ENCODE measurements around the gene BTF3.
"Not testable (repeated sequence)": the region's sequence is repeated elsewhere in the genome, so short reads cannot be mapped to it uniquely, and the experiment has no call there.

BTF3 gene

GRCh38 chr5:73486119-73486899 is 11.9 kb upstream of the BTF3 start:
- DNase-seq = no peak

DNA sequence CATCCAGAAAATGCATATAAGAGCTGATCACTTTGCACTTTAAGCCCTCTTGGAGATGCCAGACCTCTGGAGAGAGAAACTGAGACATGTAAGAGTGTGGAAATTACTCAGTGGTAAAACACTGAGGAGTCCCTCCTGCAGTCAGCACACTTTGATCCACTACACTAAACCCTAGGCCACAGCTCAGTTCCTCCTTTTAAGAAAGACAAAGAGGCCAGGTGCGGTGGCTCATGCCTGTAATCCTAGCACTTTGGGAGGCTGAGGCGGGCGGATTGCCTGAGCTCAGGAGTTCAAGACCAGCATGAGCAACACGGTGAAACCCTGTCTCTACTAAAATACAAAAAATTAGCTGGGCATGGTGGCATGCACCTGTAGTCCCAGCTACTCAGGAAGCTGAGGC is 11.0 kb upstream of the BTF3 start:
- not testable (repeated sequence) for DNase-seq

- no peak for DNase-seq
Measured at GRCh38 chr5:73487815-73488214, 10.4 kb upstream of the BTF3 start.

GRCh38 chr5:73488806-73489205 is 9.4 kb upstream of the BTF3 start:
- DNase-seq = no peak

- no peak for DNase-seq
Measured at GRCh38 chr5:73490088-73490487, 8.2 kb upstream of the BTF3 start.

DNA sequence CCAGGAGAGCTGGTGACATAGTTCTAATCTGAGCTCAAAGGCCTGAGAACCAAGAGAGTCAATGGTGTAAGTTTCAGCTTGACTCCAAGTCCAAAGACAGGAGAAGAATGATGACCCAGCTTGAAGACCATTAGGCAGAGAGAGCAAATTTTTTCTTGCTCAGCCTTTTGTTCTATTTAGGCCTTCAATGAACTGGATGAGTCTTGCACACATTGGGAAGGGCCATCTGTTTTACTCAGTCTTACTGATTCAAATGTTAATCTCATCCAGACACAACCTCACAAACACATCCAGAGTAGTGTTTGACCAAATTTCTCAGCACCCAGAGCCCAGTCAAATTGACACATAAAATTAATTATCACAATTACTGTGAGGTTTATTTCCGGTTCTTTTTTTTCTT is 7.1 kb upstream of the BTF3 start:
- no peak for DNase-seq

DNA sequence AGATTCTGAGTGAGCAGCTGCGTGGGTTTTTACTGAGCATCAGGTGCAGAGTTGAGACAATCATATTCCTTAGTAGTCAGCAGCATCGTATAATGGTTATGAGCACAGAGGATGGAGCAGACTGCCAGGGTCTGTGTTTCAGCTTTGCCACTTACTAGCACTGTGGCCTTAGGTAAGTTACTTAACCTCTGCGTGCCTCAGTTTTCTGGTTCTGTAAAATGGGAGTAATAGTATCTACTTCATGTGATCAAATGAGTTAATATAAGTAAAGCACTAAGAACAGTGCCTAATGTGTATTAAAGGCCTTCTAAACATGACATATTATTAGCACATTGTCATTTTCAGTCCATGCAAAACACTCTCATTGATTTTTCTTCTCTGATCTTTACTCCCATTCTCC is 4.8 kb upstream of the BTF3 start:
- no peak for DNase-seq

GRCh38 chr5:73494721-73495120 is 3.5 kb upstream of the BTF3 start:
- DNase-seq = no peak

DNA sequence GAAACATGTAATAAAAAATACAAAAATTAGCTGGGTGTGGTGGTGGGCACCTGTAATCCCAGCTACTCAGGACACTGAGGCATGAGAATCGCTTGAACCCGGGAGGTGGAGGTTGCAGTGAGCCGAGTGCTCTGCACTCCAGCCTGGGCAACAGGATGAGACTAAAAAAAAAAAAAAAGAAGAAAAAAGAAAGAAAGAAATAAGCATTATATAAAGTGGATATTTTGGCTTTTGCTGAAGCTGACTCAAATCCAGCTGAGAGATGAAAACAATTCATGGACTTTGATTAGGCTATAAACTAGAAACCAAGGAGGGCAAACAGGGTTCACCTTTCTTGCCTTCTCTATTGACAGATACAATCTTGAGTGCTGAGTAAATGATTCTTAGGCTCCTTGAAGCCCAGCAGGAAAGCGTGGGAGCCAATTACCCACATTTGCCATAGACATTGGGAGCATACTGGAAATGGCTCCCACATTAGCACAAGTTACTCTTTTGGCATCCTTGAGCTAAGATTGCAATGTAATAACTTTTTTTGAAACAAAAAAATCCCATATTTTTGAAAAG is 2.4 kb upstream of the BTF3 start:
- no peak for DNase-seq

- DNase-seq = no peak
Measured at GRCh38 chr5:73496984-73497457, 1.2 kb upstream of the BTF3 start.

GRCh38 chr5:73497497-73498056 is 665 bp upstream of the BTF3 start:
- DNase-seq = no peak

DNA sequence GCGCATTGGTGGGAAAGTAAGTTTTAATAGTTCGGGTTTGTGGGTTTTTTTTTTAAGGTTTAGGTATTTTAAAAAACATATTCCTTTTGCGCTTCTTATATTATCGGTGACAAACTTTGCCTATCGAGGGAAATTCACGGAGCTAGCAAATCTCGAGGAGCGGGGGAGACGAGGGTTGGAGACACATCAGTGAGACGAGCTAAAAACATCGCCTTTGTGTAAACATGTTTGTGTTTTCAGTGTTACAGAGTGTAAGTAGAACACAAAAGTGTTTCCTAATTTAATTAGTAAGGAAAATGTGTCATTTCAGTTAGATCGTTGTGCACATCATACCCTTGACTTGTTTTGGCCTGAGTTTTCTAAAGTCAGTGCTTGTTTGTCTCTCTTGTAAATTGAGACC is 945 bp downstream of the BTF3 start:
- DNase-seq = peak in 1 of 2 donors; percentile 7

DNA sequence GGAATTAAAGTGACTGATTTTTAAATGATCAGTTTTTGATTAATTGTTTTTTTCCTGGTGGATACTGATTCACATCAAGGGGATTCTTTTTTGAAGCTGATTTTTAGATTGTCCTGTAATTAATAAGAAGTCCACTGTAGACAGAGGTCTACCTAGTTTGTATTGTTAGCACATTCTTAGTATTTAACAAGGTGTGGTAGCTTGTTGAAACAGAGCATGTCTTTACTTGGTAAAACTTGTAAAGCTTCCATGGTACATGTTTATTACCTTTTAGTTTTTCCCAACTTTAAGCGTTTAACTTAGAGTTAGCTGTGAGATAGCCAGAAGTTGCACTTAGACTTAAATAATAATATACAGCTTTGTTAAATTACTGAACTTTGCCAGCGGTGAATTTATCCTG is 1.5 kb downstream of the BTF3 start:
- DNase-seq = no peak

GRCh38 chr5:73501406-73501805 is 3.2 kb downstream of the BTF3 start:
- DNase-seq = no peak

DNA sequence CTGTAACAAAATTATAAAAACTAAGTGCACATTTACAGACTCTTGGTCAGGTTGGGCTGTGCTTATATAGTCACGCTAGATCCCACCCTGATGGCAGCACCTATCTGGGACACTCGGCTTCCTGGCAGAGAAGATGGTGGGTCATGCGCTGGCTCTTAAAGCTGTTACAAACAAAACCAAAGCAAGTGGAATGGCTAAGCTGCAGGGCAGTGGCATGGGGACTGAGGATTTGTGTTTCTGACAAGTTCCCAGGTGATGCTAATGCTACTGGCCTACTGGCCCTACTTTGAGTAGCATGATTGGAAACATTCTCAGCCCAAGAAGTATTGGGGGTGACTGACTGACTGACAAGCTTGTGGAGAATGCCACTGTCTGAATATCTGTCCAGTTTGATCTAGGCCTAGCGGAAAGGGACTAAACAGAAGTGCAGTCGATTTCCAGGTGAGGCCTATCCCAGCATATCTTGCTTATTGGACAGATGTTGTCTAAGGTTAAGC is 8.3 kb downstream of the BTF3 start:
- DNase-seq = no peak

DNA sequence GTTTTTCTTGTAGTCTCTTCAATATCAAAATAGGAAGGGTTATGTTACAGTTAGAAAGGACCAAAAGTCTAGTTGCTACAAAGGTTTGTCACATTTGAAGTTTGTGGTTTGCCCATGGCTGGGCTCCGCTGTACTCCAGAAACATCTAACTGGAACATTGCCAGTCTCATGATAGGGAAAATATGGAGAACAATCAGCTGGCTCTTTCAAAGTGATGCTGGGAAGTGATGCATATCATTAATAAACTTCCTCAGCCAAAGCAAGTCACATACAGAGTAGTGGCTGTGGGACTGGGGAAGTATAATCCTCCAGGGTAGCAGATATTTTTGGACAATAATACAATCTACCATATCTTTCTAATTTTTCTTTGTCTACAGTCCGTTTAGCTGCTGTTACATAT is 8.8 kb downstream of the BTF3 start:
- no peak for DNase-seq

DNA sequence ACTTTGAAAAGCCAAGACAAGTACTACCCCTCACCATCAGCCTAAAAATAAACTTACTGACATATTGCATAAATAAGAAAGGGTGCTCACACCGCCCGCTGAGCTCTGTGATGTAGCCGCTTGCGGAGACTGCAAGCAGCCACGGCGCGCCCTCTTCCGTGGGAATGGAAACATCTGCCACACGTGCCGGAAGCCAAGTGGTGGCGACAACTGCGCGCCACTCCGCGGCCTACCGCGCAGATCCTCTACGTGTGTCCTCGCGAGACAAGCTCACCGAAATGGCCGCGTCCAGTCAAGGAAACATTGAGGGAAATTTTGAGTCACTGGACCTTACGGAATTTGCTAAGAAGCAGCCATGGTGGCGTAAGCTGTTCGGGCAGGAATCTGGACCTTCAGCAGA is 10.3 kb downstream of the BTF3 start:
- not testable (repeated sequence) for DNase-seq

DNA sequence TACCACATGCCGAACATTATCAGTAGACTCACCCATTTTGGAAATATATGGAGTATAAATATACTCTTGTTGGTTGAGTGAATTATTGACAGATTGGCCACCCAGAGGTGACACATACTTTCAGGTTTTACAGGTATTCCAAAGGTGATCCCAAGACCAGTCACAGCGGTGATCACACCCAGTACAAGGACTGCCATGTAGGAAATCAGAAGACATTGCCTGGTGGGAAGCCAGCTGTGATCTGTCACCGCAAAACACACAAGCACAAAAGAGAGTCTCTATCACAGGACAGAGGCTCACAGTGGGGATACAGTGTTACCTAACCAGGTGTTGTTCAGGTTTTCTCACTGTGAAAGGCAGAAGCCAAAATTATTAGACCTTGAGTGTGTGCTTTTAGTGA is 15.8 kb downstream of the BTF3 start:
- DNase-seq = no peak

GRCh38 chr5:73514418-73514817 is 16.2 kb downstream of the BTF3 start:
- no peak for DNase-seq

DNA sequence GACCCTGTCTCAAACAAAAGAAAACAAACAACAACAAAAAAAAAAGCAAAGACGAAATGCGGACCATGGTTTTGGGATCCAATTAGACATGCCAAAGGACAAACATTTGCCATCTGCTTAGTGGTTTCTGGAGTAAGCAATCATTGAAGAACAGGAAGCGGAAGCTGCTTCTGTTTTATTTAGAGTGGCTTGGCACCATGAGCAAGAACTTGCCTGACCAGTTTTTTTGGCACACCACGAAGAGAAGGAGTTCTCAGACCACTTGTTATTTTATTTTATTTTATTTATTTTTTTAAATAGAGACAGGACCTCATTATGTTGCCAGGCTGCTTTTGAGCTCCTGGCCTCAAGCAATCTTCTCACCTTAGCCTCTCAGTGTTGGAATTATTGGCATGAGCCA is 17.0 kb downstream of the BTF3 start:
- no peak for DNase-seq

DNA sequence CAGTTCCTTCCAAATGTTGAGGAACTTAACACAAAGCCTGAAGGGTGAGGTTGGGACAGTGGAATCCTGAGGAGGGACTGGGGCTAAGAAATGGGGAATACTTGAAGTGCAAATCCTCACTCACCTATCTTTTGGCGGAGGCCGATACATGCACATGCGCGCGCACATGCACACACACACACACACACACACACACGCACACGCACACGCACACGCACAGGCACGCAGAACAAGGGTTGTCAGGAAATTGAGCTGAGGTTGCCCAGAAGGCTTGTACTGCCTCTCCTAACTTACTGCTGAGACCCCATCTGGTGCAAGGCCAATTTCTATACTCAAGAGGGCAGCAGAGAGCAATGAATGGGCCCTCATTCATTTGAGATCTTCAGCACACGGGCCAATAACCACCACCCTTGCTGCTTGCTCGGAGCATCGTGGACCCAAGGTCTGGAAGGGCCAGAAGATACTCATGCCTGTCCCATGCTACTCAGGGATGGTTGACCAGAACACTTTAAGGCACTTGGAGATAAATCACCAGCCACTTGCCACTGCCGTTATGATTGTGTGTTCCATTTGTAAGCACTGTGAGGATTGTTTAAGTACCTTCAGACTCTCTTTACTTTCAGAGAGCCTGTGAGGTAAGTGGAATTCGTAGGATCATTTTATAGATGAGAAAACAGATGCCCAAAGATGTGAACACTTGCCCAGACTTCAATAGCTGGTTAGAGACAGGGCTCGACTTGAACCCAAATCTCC is 21.5 kb downstream of the BTF3 start:
- peak; percentile 73 to 83 for DNase-seq

- DNase-seq = no peak
Measured at GRCh38 chr5:73522989-73523388, 24.7 kb downstream of the BTF3 start.

DNA sequence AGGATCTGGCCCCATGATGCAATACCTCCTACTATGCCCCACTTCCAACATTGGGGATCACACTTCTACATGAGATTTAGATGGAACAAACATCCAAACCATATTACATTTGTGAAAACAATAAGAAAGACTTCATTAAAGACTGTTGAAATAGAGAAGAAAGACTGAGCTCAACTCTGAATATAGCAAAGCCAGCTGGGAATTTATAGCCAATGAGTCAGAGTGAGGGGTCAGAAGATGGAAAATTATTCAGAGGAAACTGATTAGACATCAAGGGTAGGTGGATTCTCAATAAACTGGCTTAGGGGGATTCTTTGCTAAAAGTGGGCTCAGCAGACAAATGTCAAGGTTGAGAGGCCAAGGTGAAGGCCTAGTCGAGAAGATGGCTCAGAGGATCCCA is 25.6 kb downstream of the BTF3 start:
- DNase-seq = no peak
